ENCODE measurements around the gene CPHXL. TPM values are rescaled to one million over a fixed set of nuclear protein-coding genes. Genes with fewer than 3 reads are reported as not detected.

Gene CPHXL
- total RNA-seq: not detected in 2 replicates

- intact Hi-C loops (cut with micrococcal nuclease): no loop called here
Measured at GRCh38 chr16:75726390-75726789, at the start of gene CPHXL. TSS of gene CPHXL (minus strand) at chr16:75726490. CDS start at chr16:75726442, 48 bp downstream.

- intact Hi-C loops (cut with micrococcal nuclease): no loop called here
Measured at GRCh38 chr16:75774197-75774596, 47.9 kb upstream of the CPHXL start.

- intact Hi-C loops (cut with micrococcal nuclease): no loop called here
Measured at GRCh38 chr16:75770051-75770450, 43.8 kb upstream of the CPHXL start.

DNA sequence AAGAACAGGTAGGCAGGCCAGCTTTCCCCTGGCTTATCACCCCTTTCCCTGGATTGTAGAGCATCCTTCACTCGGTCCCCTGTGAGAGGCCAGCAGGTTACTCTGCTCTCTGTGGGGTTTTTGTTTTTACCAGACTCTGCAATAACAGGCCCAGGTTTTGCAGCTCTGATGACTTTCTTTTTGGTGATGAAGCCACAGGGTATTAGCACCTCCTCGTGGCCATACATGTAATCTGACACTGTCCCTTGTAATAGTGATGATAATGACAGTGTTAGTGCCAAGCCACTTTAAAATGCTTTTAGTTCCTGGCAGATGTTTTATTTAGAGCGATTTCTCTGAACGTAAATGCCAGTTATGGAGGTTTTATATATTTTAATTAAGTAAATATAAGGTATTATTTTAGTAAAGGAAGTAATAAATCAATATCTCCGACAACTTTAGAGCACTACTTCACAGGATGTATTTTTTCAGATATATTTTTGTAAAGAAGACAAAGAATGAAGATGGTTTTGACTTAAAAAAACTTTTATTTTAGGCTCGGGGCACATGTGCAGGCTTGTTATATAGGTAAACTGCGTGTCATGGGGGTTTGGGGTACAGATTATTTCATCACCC is 38.0 kb upstream of the CPHXL start:
- intact Hi-C loops (cut with micrococcal nuclease): loop anchor here (1.0 to 2.0 kb wide), 13 partner anchors 117 to 565 kb away; partner anchors contain the start of genes GABARAPL2, KARS1, TERF2IP and TMEM170A

DNA sequence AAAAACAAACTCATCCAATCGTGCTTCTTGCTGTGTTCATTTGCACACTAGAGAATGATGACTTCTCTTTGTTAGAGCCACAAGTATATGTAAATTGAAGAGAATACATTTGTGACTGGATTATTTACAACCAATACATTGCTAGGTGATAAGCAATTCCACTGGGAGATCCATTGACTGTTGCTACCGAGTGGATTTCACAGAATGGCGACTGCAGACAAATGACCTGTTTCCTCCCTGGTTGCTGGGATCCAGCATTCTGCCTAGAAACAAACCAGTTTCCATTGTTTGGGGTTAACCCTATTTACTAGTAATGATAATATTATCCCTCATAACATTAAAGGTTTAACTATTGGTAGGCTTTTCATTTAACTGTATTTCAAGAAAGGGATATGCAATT is 36.9 kb upstream of the CPHXL start:
- intact Hi-C loops (cut with micrococcal nuclease): no loop called here

DNA sequence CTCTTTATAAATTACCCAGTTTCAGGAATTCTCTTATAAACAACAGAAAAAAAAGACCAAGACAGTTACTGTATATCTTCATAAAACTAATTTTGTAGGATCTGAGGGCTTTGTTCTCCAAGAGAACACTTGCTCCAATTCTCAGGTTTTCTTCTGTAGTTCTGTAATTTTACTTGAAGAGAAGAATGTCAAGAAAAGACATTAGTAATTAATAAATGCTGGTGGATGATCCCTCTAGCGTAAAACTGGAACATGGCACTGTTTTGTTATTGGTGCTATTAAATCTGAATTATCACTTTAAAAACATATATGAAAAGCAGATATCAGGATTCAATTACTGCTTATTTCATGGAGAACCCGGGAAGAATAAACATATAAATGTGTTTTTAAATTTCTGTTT is 36.5 kb upstream of the CPHXL start:
- intact Hi-C loops (cut with micrococcal nuclease): no loop called here

GRCh38 chr16:75761108-75761507 is 34.8 kb upstream of the CPHXL start:
- intact Hi-C loops (cut with micrococcal nuclease): no loop called here

DNA sequence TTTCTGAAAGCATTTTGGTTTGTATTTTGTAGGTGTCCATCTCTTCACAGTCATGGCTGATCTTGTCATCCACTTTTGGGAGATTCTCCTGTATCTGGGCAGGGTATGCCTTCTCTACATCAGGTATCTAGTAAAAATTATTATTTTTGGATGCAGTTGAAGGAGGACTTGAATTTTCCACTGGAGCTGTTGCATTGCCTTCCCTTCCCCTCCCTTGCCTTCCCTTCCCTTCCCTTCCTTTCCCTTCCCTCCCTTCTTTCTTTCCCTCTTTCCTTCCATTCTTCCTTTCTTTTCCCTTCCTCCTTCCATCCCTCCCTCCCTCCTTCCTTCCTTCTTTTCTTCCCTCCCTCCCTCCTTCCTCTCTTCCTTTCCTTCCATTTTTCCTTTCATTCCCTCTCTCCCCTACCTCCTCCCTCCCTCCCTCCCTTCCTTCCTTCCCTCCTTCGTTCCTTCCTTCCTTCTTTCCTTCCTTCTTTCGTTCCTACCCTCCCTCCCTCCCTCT is 33.8 kb upstream of the CPHXL start:
- intact Hi-C loops (cut with micrococcal nuclease): no loop called here

- intact Hi-C loops (cut with micrococcal nuclease): no loop called here
Measured at GRCh38 chr16:75758215-75758614, 31.9 kb upstream of the CPHXL start.

DNA sequence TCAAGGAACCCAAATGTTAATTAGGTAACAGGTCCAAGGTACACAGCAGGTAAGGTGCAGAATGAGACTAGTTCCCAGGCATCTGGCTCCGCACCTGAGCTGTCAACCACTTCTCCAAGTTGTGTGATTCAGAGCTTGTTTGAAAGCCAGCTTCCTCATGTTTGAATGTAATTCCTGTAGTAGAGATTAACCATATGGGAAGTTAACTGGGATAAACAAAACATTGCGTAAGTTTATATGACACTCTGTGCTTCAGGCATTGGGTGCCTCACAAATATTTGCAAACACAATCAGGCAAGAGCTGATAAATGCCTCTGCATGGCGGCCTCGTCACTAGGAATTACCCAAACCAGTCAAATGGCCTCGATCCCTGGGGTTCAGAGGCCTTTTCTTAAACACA is 27.9 kb upstream of the CPHXL start:
- intact Hi-C loops (cut with micrococcal nuclease): no loop called here

DNA sequence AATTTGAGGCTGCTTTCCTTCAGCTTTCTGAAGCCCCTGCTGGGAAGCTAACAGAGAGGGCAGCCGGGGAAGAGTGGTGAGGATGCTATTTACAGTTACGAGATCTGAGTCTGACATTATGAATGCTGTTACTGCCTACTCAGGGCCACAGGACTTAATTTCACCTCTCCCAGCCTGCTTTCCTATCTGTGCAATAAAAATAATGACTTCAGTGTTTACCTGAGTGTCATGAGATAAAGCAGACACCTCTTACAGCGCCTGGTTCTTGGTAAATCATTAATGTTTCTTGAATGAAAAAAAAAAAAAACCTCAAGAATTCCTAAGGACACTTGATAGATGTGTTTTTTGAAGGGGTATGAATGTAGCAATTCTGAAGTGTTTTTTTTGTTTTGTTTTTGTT is 24.2 kb upstream of the CPHXL start:
- intact Hi-C loops (cut with micrococcal nuclease): no loop called here

DNA sequence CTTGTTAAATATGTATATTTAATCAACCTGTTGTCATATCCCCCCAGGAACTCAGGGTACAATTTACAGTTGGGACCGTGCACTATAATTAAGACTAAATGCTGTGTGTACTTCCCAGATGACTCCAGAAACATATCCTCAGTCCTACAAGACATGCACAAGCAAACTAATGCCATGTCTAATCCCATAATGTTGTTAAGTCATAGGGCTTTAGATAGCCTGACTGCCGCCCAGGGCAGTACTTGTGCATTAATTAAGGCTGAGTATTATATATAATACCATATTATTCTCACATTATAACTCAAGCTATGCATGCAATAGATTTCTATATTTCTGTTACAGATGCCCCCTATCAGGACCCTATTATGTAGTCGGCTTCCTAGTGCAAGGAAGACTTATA is 20.1 kb upstream of the CPHXL start:
- intact Hi-C loops (cut with micrococcal nuclease): no loop called here

- intact Hi-C loops (cut with micrococcal nuclease): no loop called here
Measured at GRCh38 chr16:75745823-75746222, 19.5 kb upstream of the CPHXL start.

- intact Hi-C loops (cut with micrococcal nuclease): no loop called here
Measured at GRCh38 chr16:75745242-75745641, 19.0 kb upstream of the CPHXL start.

DNA sequence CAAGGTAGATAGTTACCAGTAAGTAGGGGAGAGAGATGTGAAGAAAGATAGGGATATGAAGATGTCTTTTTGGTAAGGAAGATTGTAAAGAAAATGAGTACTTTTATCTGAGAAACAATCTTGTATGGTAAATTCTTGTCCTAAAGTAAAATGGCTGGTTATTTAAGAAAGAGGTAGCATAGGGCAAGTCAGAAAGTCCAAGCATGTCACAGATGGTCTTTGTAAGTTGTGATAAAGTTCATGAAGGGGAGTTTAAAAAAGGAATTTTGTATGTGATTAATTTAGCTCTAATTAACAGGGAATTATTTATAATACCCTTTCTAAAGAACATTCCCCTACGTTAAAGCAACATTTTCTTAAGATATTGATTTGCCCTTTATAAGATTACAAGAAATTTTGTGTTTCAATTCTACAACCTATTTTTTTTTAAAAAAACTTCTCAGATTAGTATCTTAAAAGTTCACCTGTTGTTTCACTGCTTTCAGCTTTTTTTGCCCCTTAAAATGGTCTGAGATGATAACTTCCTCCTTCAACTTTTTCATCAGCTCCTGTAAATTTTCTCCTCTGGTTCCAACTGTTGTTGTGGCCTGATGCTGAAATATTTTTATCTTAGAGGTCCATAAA is 16.2 kb upstream of the CPHXL start:
- intact Hi-C loops (cut with micrococcal nuclease): no loop called here

GRCh38 chr16:75733305-75734211 is 7.3 kb upstream of the CPHXL start:
- intact Hi-C loops (cut with micrococcal nuclease): no loop called here

- intact Hi-C loops (cut with micrococcal nuclease): no loop called here
Measured at GRCh38 chr16:75732871-75733270, 6.6 kb upstream of the CPHXL start.

DNA sequence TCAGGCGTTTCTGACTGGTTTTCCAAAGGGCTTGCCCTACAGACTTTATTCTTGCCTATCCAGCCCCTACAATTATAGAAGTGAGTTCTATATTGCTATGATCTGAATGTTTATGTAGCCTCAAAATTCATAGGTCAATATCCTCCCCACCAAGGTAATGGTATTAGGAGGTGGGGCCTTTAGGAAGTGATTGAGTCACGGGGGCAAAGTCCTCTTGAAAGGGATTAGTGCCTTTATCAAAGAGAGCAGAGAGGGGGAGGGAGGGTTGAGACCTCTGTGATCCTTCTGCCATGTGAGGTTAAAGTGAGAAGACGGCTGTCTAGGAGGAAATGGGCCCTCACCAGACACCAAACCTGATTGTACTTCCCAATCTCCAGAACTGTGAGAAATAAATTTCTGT is 931 bp upstream of the CPHXL start:
- intact Hi-C loops (cut with micrococcal nuclease): no loop called here

- intact Hi-C loops (cut with micrococcal nuclease): no loop called here
Measured at GRCh38 chr16:75718452-75718851, 7.8 kb downstream of the CPHXL start.

DNA sequence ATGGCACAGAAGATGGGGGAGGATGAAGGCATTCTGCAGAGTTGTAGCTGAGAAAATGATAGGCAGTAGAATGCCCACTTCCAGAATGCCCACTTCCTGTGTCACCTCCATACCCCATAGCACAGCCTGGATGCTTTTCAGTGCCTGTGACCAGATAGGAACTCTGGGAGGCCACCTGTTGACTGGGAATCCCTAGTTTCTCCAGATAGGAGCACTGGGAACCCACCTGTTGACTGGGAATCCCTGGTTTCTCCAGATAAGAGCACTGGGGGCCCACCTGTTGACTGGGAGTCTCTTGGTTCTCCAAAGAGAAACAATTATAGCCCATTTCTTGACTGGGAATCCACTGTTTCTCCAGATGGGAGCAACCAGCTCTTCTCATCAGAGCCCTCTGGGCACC is 11.6 kb downstream of the CPHXL start:
- intact Hi-C loops (cut with micrococcal nuclease): no loop called here

- intact Hi-C loops (cut with micrococcal nuclease): no loop called here
Measured at GRCh38 chr16:75710344-75710743, 15.9 kb downstream of the CPHXL start.

GRCh38 chr16:75703306-75703705 is 23.0 kb downstream of the CPHXL start:
- intact Hi-C loops (cut with micrococcal nuclease): no loop called here
